ENCODE results near the gene SLC23A2.

DNA sequence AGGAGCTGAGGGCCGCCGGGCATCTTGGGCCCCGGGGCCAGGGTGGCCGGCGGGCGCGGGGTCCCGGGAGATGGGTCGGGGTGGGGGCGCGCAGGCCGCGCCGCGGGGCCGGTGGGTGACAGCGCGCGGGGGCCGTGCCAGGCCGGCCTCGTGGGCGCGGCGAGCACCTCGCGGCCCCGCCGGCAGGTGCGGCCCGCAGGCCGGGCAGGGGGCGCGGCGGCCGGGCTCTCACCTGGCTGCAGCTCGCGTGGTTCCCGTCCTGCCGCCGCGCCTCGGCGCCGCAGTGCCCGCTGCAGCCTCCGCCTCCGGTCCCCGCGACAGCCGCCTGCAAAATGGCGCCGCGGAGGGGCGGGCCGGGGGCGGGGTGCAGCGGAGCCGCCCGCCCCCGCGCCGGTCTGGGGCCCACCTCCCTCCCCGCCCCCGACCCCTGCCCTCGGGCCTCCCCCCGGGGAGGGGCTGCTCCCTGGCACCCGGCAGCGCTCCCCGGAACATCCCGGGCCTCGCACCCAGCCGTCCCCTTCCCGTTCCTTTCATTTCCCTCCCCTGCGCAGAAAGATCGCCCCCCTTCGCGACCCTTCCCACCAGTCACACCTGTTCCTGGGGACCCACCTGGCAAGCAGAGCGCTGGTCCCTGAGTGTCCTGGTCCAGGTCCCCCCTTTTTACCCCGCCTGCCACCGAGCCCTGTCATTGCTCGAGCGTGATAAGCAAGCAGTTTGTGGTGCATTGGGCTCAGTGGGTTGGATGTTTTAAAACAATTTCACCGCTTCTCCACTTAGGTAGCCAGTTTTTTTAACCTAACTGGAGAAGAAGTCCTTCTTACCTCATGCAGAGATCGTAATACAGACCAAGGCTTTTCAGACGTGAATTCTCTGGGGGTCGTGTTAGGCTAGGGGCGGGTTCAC is at the start of gene SLC23A2:
- TF ChIP-seq CTCF (IDR thresholded peaks at IDR 0.05 in 4 of 5, conservative IDR thresholded peaks at IDR 0.05 in 1 of 5) = no peak
- TF ChIP-seq POLR2A (IDR thresholded peaks at IDR 0.05) = no peak
